Left hindlimb (tissue), 1 donor: Measurements from ENCODE around the gene RELL2.

ENCODE experiments used
- DNase-seq: peaks from one replicate; pipeline ENCODE4 v3.0.0-alpha.2; 2018

The RELL2 gene

GRCh38 chr5:141681295-141681694, 44.5 kb downstream of the RELL2 start:
- DNase-seq, result no peak

GRCh38 chr5:141681695-141682641, 45.2 kb downstream of the RELL2 start, which contains the start of gene ARAP3:
TSS of gene ARAP3 (minus strand) at chr5:141682230. CDS start at chr5:141680486, 1,744 bp downstream.
- DNase-seq, result peak; percentile 78

- no peak for DNase-seq
Measured at GRCh38 chr5:141683596-141684141, 46.9 kb downstream of the RELL2 start.

GRCh38 chr5:141685591-141685990, 48.8 kb downstream of the RELL2 start:
- no peak for DNase-seq

GRCh38 chr5:141686648-141687416, 50.0 kb downstream of the RELL2 start:
- DNase-seq, result no peak
